Suppressor macrophage treated with lipopolysaccharide for 4 hours (primary cell): Measurements from ENCODE around the gene NUMB.

Experiments used
- DNase-seq: peaks from one replicate; pipeline ENCODE4 v3.0.0-alpha.2; 2020

The NUMB gene

GRCh38 chr14:73283608-73284379 is 174.6 kb downstream of the NUMB start:
- DNase-seq: no peak

- no peak for DNase-seq
These were observed 177.4 kb downstream of the NUMB start for GRCh38 chr14:73280903-73281302.

- DNase-seq: no peak
These were observed 181.0 kb downstream of the NUMB start for GRCh38 chr14:73277376-73277775.

- DNase-seq: no peak
These were observed 181.5 kb downstream of the NUMB start for GRCh38 chr14:73276836-73277235.

- no peak for DNase-seq
These were observed 184.5 kb downstream of the NUMB start for GRCh38 chr14:73273799-73274198.

GRCh38 chr14:73272393-73272792 is 186.0 kb downstream of the NUMB start:
- no peak for DNase-seq

GRCh38 chr14:73269729-73270531 is 188.4 kb downstream of the NUMB start:
- DNase-seq: peak; percentile 25

GRCh38 chr14:73267474-73267873 is 190.9 kb downstream of the NUMB start:
- DNase-seq: no peak

- DNase-seq: no peak
These were observed 192.0 kb downstream of the NUMB start for GRCh38 chr14:73266317-73266716.

GRCh38 chr14:73265721-73266046 is 192.7 kb downstream of the NUMB start:
- DNase-seq: no peak

GRCh38 chr14:73264885-73265720 is 193.2 kb downstream of the NUMB start:
- no peak for DNase-seq

GRCh38 chr14:73264080-73264884 is 194.1 kb downstream of the NUMB start:
- DNase-seq: no peak

- no peak for DNase-seq
These were observed 194.7 kb downstream of the NUMB start for GRCh38 chr14:73263606-73264005.

GRCh38 chr14:73262427-73263183 is 195.7 kb downstream of the NUMB start:
- DNase-seq: no peak

- DNase-seq: no peak
These were observed 196.6 kb downstream of the NUMB start for GRCh38 chr14:73261520-73262426.

GRCh38 chr14:73261075-73261474 is 197.3 kb downstream of the NUMB start:
- DNase-seq: no peak

GRCh38 chr14:73260574-73260973 is 197.8 kb downstream of the NUMB start:
- no peak for DNase-seq

GRCh38 chr14:73259837-73260236 is 198.5 kb downstream of the NUMB start:
- DNase-seq: no peak

- DNase-seq: no peak
These were observed 199.3 kb downstream of the NUMB start for GRCh38 chr14:73258845-73259611.

GRCh38 chr14:73258076-73258475 is 200.3 kb downstream of the NUMB start:
- DNase-seq: no peak
